Tibial artery (tissue), 4 donors: ENCODE data around the gene GALNTL6.

Experiments used
- DNase-seq, 2 donors: peaks; one replicate each; pipeline ENCODE4 v3.0.0-alpha.2; 2019
- H3K27ac ChIP-seq, 2 donors: fragments of 200-600 bp; sonication (generic) in 1 of 2; 1 replicate in 1 of 2; 2 replicates in 1 of 2; pipeline ENCODE4 v1.5.1; 2018 to 2019; ENCODE audit warnings: mild to moderate bottlenecking in 1 of 2
- H3K27me3 ChIP-seq, 2 donors: fragments of 200-600 bp; sonication (generic) in 1 of 2; one replicate each; pipeline versions ENCODE4 v1.5.1 to v1.6.0; 2016 to 2019
- H3K36me3 ChIP-seq, 3 donors: fragments of 200-600 bp; sonication (generic) in 2 of 3; one replicate each; pipeline ENCODE4 v1.5.1; 2016 to 2019; ENCODE audit warnings: mild to moderate bottlenecking in 2 of 3
- H3K4me1 ChIP-seq, 4 donors: fragments of 200-600 bp; sonication (generic) in 2 of 4; 1 replicate in 3 of 4; 2 replicates in 1 of 4; pipeline ENCODE4 v1.5.1; 2016 to 2019
- H3K4me3 ChIP-seq, 2 donors: fragments of 200-600 bp; sonication (generic) in 1 of 2; 1 replicate in 1 of 2; 2 replicates in 1 of 2; pipeline ENCODE4 v1.5.1; 2018 to 2019; ENCODE audit warnings: mild to moderate bottlenecking in 2 of 2
- H3K9me3 ChIP-seq, 3 donors: fragments of 200-600 bp; sonication (generic) in 1 of 3; one replicate each; pipeline ENCODE4 v1.5.1; 2016 to 2019
- CTCF ChIP-seq, 2 experiments: fragments of 200-600 bp in 1 of 2; fragments of 450-650 bp in 1 of 2; IDR thresholded peaks; one replicate each; pipeline ENCODE4 v1.5.1; 2017 to 2019; ENCODE audit warnings: antibody characterized with exemption in 2 of 2, mild to moderate bottlenecking in 1 of 2, moderate library complexity in 1 of 2
- intact Hi-C: fragments of 100-400 bp; cut with DNase I; formaldehyde crosslinking; loops from one replicate; pipeline ENCODE4 v1.15.0; 2023; ENCODE audit warnings: low total_unique reads

The GALNTL6 gene

GRCh38 chr4:171920901-171921300 lies 107.7 kb downstream of the GALNTL6 start:
- H3K4me1 ChIP-seq = no peaks in the 10 kb centered on the region
- H3K27me3 ChIP-seq = no peaks in the 10 kb centered on the region
- H3K27ac ChIP-seq = no peak overlapping the region
- intact Hi-C loops = no loop called here
- H3K9me3 ChIP-seq = no peaks in the 10 kb centered on the region
- no peak for TF ChIP-seq CTCF (IDR thresholded peaks at IDR 0.05)
- H3K36me3 ChIP-seq = no peaks in the 10 kb centered on the region
- DNase-seq = no peak
- H3K4me3 ChIP-seq = no peak overlapping the region

GRCh38 chr4:171924746-171925376 lies 111.7 kb downstream of the GALNTL6 start:
- intact Hi-C loops = no loop called here
- DNase-seq = no peak
- no peak for TF ChIP-seq CTCF (IDR thresholded peaks at IDR 0.05)
- Histone ChIP-seq H3K4me3 (no peak overlapping the region), H3K36me3 (no peaks in the 10 kb centered on the region), H3K4me1 (no peaks in the 10 kb centered on the region), H3K27me3 (no peaks in the 10 kb centered on the region), H3K9me3 (no peaks in the 10 kb centered on the region), H3K27ac (no peak overlapping the region)

GRCh38 chr4:171928336-171928735 lies 115.1 kb downstream of the GALNTL6 start:
- Histone ChIP-seq H3K27ac (no peak overlapping the region), H3K4me1 (no peaks in the 10 kb centered on the region), H3K36me3 (no peaks in the 10 kb centered on the region), H3K27me3 (no peaks in the 10 kb centered on the region), H3K9me3 (no peaks in the 10 kb centered on the region), H3K4me3 (no peak overlapping the region)
- intact Hi-C loops = no loop called here
- no peak for TF ChIP-seq CTCF (IDR thresholded peaks at IDR 0.05)
- DNase-seq = no peak

GRCh38 chr4:171929477-171929876 lies 116.3 kb downstream of the GALNTL6 start:
- H3K27ac ChIP-seq = no peak overlapping the region
- no peaks in the 10 kb centered on the region for H3K36me3 ChIP-seq
- no peaks in the 10 kb centered on the region for H3K9me3 ChIP-seq
- intact Hi-C loops = no loop called here
- no peak overlapping the region for H3K4me3 ChIP-seq
- no peaks in the 10 kb centered on the region for H3K4me1 ChIP-seq
- no peak for DNase-seq
- no peak for TF ChIP-seq CTCF (IDR thresholded peaks at IDR 0.05)
- no peaks in the 10 kb centered on the region for H3K27me3 ChIP-seq

- DNase-seq = no peak
- Histone ChIP-seq H3K27me3 (no peaks in the 10 kb centered on the region), H3K9me3 (no peaks in the 10 kb centered on the region), H3K36me3 (no peaks in the 10 kb centered on the region), H3K4me3 (no peak overlapping the region), H3K27ac (no peak overlapping the region), H3K4me1 (no peaks in the 10 kb centered on the region)
- no peak for TF ChIP-seq CTCF (IDR thresholded peaks at IDR 0.05)
- intact Hi-C loops = no loop called here
Measured at GRCh38 chr4:171929907-171930306, 116.7 kb downstream of the GALNTL6 start.

GRCh38 chr4:171932238-171932637 lies 119.0 kb downstream of the GALNTL6 start:
- intact Hi-C loops = no loop called here
- H3K9me3 ChIP-seq = no peaks in the 10 kb centered on the region
- no peaks in the 10 kb centered on the region for H3K4me1 ChIP-seq
- H3K27me3 ChIP-seq = no peaks in the 10 kb centered on the region
- no peak overlapping the region for H3K27ac ChIP-seq
- no peak for TF ChIP-seq CTCF (IDR thresholded peaks at IDR 0.05)
- no peak for DNase-seq
- no peak overlapping the region for H3K4me3 ChIP-seq
- H3K36me3 ChIP-seq = no peaks in the 10 kb centered on the region
